GM19025 (cell line): ENCODE data around the gene PPM1D.
A peak's percentile ranks its signal among the peaks of the same experiment; 100 is the strongest.
"Not testable (repeated sequence)": the region's sequence is repeated elsewhere in the genome, so short reads cannot be mapped to it uniquely, and the experiment has no call there.

Experiments
- ATAC-seq: cut with Tn5 transposase; IDR thresholded peaks from one replicate; pipeline ENCODE4 v1.9.1; 2021; ENCODE audit warnings: mild to moderate bottlenecking, low read depth, moderate library complexity; ENCODE audit not compliant: unreplicated experiment

PPM1D gene

GRCh38 chr17:60659156-60659555, 59.2 kb downstream of the PPM1D start:
- ATAC-seq = no peak

GRCh38 chr17:60661489-60661888, 61.5 kb downstream of the PPM1D start:
- no peak for ATAC-seq

GRCh38 chr17:60664022-60664421, 64.0 kb downstream of the PPM1D start:
- ATAC-seq = no peak

GRCh38 chr17:60665602-60666001, 65.6 kb downstream of the PPM1D start:
- no peak for ATAC-seq

GRCh38 chr17:60668741-60669140, 68.7 kb downstream of the PPM1D start:
- not testable (repeated sequence) for ATAC-seq

- no peak for ATAC-seq
These were observed 71.5 kb downstream of the PPM1D start for GRCh38 chr17:60671482-60671881.

- ATAC-seq = not testable (repeated sequence)
These were observed 74.6 kb downstream of the PPM1D start for GRCh38 chr17:60674637-60675036.

- ATAC-seq = no peak
These were observed 76.0 kb downstream of the PPM1D start for GRCh38 chr17:60675997-60676396.

- ATAC-seq = no peak
These were observed 76.8 kb downstream of the PPM1D start for GRCh38 chr17:60676758-60677307.

- ATAC-seq = peak; percentile 96
These were observed 77.5 kb downstream of the PPM1D start, which contains the start of gene BCAS3 for GRCh38 chr17:60677308-60678117. BCAS3 (plus strand) TSS chr17:60677851.

- no peak for ATAC-seq
These were observed 78.1 kb downstream of the PPM1D start for GRCh38 chr17:60678118-60678444.

- no peak for ATAC-seq
These were observed 79.3 kb downstream of the PPM1D start for GRCh38 chr17:60679287-60679686.

- ATAC-seq = no peak
These were observed 80.8 kb downstream of the PPM1D start for GRCh38 chr17:60680754-60681153.

- no peak for ATAC-seq
These were observed 85.4 kb downstream of the PPM1D start for GRCh38 chr17:60685437-60685836.

- ATAC-seq = no peak
These were observed 96.0 kb downstream of the PPM1D start for GRCh38 chr17:60695960-60696359.

GRCh38 chr17:60699090-60699489, 99.1 kb downstream of the PPM1D start:
- no peak for ATAC-seq

GRCh38 chr17:60704170-60704569, 104.2 kb downstream of the PPM1D start:
- no peak for ATAC-seq

- no peak for ATAC-seq
These were observed 112.7 kb downstream of the PPM1D start for GRCh38 chr17:60712675-60713074.

GRCh38 chr17:60713608-60714007, 113.6 kb downstream of the PPM1D start:
- no peak for ATAC-seq
